HEK293 (cell line): Measurements from ENCODE around the gene BCLAF1.

ENCODE experiments used
- EGR2 ChIP-seq: fragments of 450-650 bp; formaldehyde crosslinking; IDR thresholded peaks from 2 replicates; pipeline ENCODE4 v1.5.1; 2016; ENCODE audit warnings: low read depth, missing biosample characterization, missing genetic modification characterization
- FEZF1 ChIP-seq: fragments of 450-650 bp; formaldehyde crosslinking; IDR thresholded peaks from 2 replicates; pipeline ENCODE4 v1.5.1; 2016; ENCODE audit warnings: missing biosample characterization, missing genetic modification characterization
- GFI1B ChIP-seq: fragments of 450-650 bp; formaldehyde crosslinking; IDR thresholded peaks from 2 replicates; pipeline ENCODE4 v1.5.1; 2016; ENCODE audit warnings: missing biosample characterization, missing genetic modification characterization
- HOXA7 ChIP-seq: sonication (generic); formaldehyde crosslinking; IDR thresholded peaks from 2 replicates; pipeline ENCODE4 v1.8.1; 2022; ENCODE audit warnings: missing genetic modification reagents, borderline replicate concordance
- KLF1 ChIP-seq: fragments of 450-650 bp; formaldehyde crosslinking; IDR thresholded peaks from 2 replicates; pipeline ENCODE4 v1.5.1; 2016; ENCODE audit warnings: missing biosample characterization, missing genetic modification characterization
- SP2 ChIP-seq: fragments of 450-650 bp; formaldehyde crosslinking; IDR thresholded peaks from 2 replicates; pipeline ENCODE4 v1.5.1; 2016; ENCODE audit warnings: missing biosample characterization, missing genetic modification characterization
- TCF7L2 ChIP-seq: IDR thresholded peaks from 2 replicates; pipeline ENCODE4 v1.6.1; 2011; ENCODE audit warnings: low read depth, mild to moderate bottlenecking, inconsistent platforms, low read length, moderate library complexity, borderline replicate concordance
- ZBTB17 ChIP-seq: fragments of 450-650 bp; formaldehyde crosslinking; IDR thresholded peaks from 2 replicates; pipeline ENCODE4 v1.5.1; 2016; ENCODE audit warnings: missing biosample characterization, missing genetic modification characterization
- ZBTB21 ChIP-seq: fragments of 450-650 bp; formaldehyde crosslinking; IDR thresholded peaks from 2 replicates; pipeline ENCODE4 v1.5.1; 2017; ENCODE audit warnings: missing biosample characterization, missing genetic modification characterization
- ZBTB26 ChIP-seq: fragments of 450-650 bp; formaldehyde crosslinking; optimal IDR thresholded peaks from 2 replicates; pipeline ENCODE3; 2016; ENCODE audit warnings: missing biosample characterization, mild to moderate bottlenecking, missing genetic modification characterization
- ZBTB7A ChIP-seq: fragments of 450-650 bp; formaldehyde crosslinking; IDR thresholded peaks from 2 replicates; pipeline ENCODE4 v1.5.1; 2016; ENCODE audit warnings: low read depth, missing biosample characterization, missing genetic modification characterization
- ZNF112 ChIP-seq: fragments of 450-650 bp; formaldehyde crosslinking; IDR thresholded peaks from 2 replicates; pipeline ENCODE4 v1.5.0; 2017; ENCODE audit warnings: missing biosample characterization, missing genetic modification characterization
- ZNF133 ChIP-seq: fragments of 450-650 bp; formaldehyde crosslinking; IDR thresholded peaks from 2 replicates; pipeline ENCODE4 v1.5.1; 2016; ENCODE audit warnings: missing biosample characterization, missing genetic modification characterization
- ZNF169 ChIP-seq: fragments of 450-650 bp; formaldehyde crosslinking; IDR thresholded peaks from 2 replicates; pipeline ENCODE4 v1.5.1; 2016; ENCODE audit warnings: missing biosample characterization, missing genetic modification characterization
- ZNF221 ChIP-seq: fragments of 450-650 bp; formaldehyde crosslinking; IDR thresholded peaks from 2 replicates; pipeline ENCODE4 v1.5.1; 2017; ENCODE audit warnings: missing biosample characterization, missing genetic modification characterization, borderline replicate concordance
- ZNF280D ChIP-seq: fragments of 450-650 bp; formaldehyde crosslinking; IDR thresholded peaks from 2 replicates; pipeline ENCODE4 v1.5.1; 2016; ENCODE audit warnings: missing biosample characterization, missing genetic modification characterization
- ZNF311 ChIP-seq: fragments of 450-650 bp; formaldehyde crosslinking; IDR thresholded peaks from 2 replicates; pipeline ENCODE4 v1.5.1; 2017; ENCODE audit warnings: missing biosample characterization, missing genetic modification characterization, borderline replicate concordance
- ZNF362 ChIP-seq: fragments of 450-650 bp; formaldehyde crosslinking; IDR thresholded peaks from 2 replicates; pipeline ENCODE4 v1.5.1; 2016; ENCODE audit warnings: missing biosample characterization, missing genetic modification characterization
- ZNF366 ChIP-seq: fragments of 450-650 bp; formaldehyde crosslinking; conservative IDR thresholded peaks from 2 replicates; pipeline ENCODE4 v1.5.1; 2016; ENCODE audit warnings: missing biosample characterization, missing genetic modification characterization
- ZNF501 ChIP-seq: fragments of 450-650 bp; formaldehyde crosslinking; IDR thresholded peaks from 2 replicates; pipeline ENCODE4 v1.5.1; 2016; ENCODE audit warnings: missing biosample characterization, missing genetic modification characterization
- ZNF660 ChIP-seq: fragments of 450-650 bp; IDR thresholded peaks from 2 replicates; pipeline ENCODE4 v1.5.1; 2018; ENCODE audit warnings: missing biosample characterization, mild to moderate bottlenecking, missing genetic modification characterization
- ZNF704 ChIP-seq: fragments of 450-650 bp; formaldehyde crosslinking; IDR thresholded peaks from 2 replicates; pipeline ENCODE4 v1.5.1; 2016; ENCODE audit warnings: missing biosample characterization, missing genetic modification characterization
- TF ChIP-seq, protein P1 (sequence below): fragments of 450-650 bp; formaldehyde crosslinking; IDR thresholded peaks from 2 replicates; pipeline ENCODE4 v1.5.1; 2016; ENCODE audit warnings: missing biosample characterization, missing genetic modification characterization
- TF ChIP-seq, protein P2 (sequence below): fragments of 450-650 bp; formaldehyde crosslinking; IDR thresholded peaks from 2 replicates; pipeline ENCODE4 v1.5.1; 2016; ENCODE audit warnings: missing biosample characterization, missing genetic modification characterization, borderline replicate concordance

Gene BCLAF1

DNA sequence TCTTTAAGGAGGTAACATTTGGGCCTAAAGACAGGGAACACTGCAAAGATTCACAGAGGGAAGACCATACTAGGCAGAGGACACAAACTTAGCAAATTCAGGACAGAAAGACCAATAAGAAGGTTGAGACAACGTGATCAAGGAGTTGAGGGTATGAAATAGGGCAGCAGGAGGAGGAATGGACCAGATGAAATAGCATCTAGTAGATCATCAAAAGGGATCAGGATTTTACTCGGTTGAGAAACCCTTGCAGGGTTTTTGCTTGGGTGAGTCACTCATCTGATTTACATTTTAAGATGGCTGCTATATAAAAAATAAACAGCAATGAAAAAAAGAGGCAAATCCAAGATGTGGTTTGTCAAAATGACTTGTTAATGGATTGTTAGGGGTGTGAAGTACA lies 4.7 kb downstream of the BCLAF1 start (continued):
- TF ChIP-seq ZNF133 (no peak), GFI1B (tag by site-specific recombination) (no peak), ZBTB21 (tag by site-specific recombination) (no peak), ZNF112 (tag by site-specific recombination) (no peak), ZNF169 (tag by site-specific recombination) (no peak), ZNF280D (no peak), ZNF366 (0 out of 2 replicates have a peak, but pooled peaks have one; percentile 38), ZBTB26 (tag by site-specific recombination) (no peak), KLF1 (no peak), EGR2 (no peak), ZNF311 (tag by site-specific recombination) (no peak), ZBTB17 (peak; percentile 62; the same call in 1 of the 2 replicates), HOXA7 (CRISPR knock-in tag) (no peak), ZBTB7A (tag by site-specific recombination) (no peak), TCF7L2 (no peak), FEZF1 (peak; percentile 37; the same call in 1 of the 2 replicates), ZNF221 (tag by site-specific recombination) (no peak), SP2 (no peak), ZNF704 (tag by site-specific recombination) (no peak), ZNF660 (tag by site-specific recombination) (0 out of 2 replicates have a peak, but pooled peaks have one; percentile 54), ZNF362 (tag by site-specific recombination) (peak; percentile 96), ZNF501 (no peak)
- TF ChIP-seq, protein P1, sequence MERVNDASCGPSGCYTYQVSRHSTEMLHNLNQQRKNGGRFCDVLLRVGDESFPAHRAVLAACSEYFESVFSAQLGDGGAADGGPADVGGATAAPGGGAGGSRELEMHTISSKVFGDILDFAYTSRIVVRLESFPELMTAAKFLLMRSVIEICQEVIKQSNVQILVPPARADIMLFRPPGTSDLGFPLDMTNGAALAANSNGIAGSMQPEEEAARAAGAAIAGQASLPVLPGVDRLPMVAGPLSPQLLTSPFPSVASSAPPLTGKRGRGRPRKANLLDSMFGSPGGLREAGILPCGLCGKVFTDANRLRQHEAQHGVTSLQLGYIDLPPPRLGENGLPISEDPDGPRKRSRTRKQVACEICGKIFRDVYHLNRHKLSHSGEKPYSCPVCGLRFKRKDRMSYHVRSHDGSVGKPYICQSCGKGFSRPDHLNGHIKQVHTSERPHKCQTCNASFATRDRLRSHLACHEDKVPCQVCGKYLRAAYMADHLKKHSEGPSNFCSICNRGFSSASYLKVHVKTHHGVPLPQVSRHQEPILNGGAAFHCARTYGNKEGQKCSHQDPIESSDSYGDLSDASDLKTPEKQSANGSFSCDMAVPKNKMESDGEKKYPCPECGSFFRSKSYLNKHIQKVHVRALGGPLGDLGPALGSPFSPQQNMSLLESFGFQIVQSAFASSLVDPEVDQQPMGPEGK (tag by site-specific recombination) = no peak
- TF ChIP-seq, protein P2, sequence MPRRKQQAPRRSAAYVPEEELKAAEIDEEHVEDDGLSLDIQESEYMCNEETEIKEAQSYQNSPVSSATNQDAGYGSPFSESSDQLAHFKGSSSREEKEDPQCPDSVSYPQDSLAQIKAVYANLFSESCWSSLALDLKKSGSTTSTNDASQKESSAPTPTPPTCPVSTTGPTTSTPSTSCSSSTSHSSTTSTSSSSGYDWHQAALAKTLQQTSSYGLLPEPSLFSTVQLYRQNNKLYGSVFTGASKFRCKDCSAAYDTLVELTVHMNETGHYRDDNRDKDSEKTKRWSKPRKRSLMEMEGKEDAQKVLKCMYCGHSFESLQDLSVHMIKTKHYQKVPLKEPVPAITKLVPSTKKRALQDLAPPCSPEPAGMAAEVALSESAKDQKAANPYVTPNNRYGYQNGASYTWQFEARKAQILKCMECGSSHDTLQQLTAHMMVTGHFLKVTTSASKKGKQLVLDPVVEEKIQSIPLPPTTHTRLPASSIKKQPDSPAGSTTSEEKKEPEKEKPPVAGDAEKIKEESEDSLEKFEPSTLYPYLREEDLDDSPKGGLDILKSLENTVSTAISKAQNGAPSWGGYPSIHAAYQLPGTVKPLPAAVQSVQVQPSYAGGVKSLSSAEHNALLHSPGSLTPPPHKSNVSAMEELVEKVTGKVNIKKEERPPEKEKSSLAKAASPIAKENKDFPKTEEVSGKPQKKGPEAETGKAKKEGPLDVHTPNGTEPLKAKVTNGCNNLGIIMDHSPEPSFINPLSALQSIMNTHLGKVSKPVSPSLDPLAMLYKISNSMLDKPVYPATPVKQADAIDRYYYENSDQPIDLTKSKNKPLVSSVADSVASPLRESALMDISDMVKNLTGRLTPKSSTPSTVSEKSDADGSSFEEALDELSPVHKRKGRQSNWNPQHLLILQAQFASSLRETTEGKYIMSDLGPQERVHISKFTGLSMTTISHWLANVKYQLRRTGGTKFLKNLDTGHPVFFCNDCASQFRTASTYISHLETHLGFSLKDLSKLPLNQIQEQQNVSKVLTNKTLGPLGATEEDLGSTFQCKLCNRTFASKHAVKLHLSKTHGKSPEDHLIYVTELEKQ = no peak; the same call in 1 of the 2 replicates
